22Rv1 (cell line): ENCODE results near the gene CA12.

Experiments used
- H3K27ac ChIP-seq: fragments of 450-650 bp; 2 replicates; pipeline ENCODE4 v1.5.1; 2017
- CTCF ChIP-seq: fragments of 450-650 bp; IDR thresholded peaks from 2 replicates; pipeline ENCODE4 v1.5.1; 2017; ENCODE audit warnings: mild to moderate bottlenecking
- ZFX ChIP-seq: fragments of 450-650 bp; IDR thresholded peaks from 2 replicates; pipeline ENCODE4 v1.6.1; 2017; ENCODE audit warnings: antibody characterized with exemption, borderline replicate concordance

The CA12 gene

GRCh38 chr15:63318344-63318743 lies 63.3 kb downstream of the CA12 start:
- H3K27ac ChIP-seq = no peak overlapping the region
- TF ChIP-seq CTCF (no peak), ZFX (no peak)

- no peak overlapping the region for H3K27ac ChIP-seq
- no peak for TF ChIP-seq CTCF
- no peak for TF ChIP-seq ZFX
Measured at GRCh38 chr15:63314409-63314808, 67.2 kb downstream of the CA12 start.

GRCh38 chr15:63313825-63314224 lies 67.8 kb downstream of the CA12 start:
- no peak overlapping the region for H3K27ac ChIP-seq
- TF ChIP-seq ZFX (no peak), CTCF (no peak)

GRCh38 chr15:63312286-63312685 lies 69.4 kb downstream of the CA12 start:
- TF ChIP-seq CTCF = no peak
- TF ChIP-seq ZFX = no peak
- H3K27ac ChIP-seq = no peak overlapping the region

- no peak for TF ChIP-seq CTCF
- TF ChIP-seq ZFX = no peak
- H3K27ac ChIP-seq = no peak overlapping the region
Measured at GRCh38 chr15:63310646-63311045, 71.0 kb downstream of the CA12 start.

- no peak for TF ChIP-seq ZFX
- no peak for TF ChIP-seq CTCF
- no peak overlapping the region for H3K27ac ChIP-seq
Measured at GRCh38 chr15:63308947-63309346, 72.7 kb downstream of the CA12 start.

- TF ChIP-seq CTCF = no peak
- no peak for TF ChIP-seq ZFX
- H3K27ac ChIP-seq = no peak overlapping the region
Measured at GRCh38 chr15:63308491-63308890, 73.2 kb downstream of the CA12 start.
